H1 (cell line): ENCODE results near the gene ADIRF. TPM values are rescaled to one million over a fixed set of nuclear protein-coding genes. Genes with fewer than 3 reads are reported as not detected.

Experiments
- ATF2 ChIP-seq: IDR thresholded peaks from 2 replicates; pipeline ENCODE4 v1.6.1; 2012; ENCODE audit warnings: low read length, inconsistent platforms
- CBX5 ChIP-seq: fragments of 300-800, 300-1000 bp; sonication (generic); IDR thresholded peaks from 2 replicates; pipeline ENCODE4 v1.7.1; 2016; ENCODE audit warnings: antibody characterized with exemption, low read length, low read depth
- CHD2 ChIP-seq: IDR thresholded peaks from 2 replicates; pipeline ENCODE4 v1.6.1; 2012; ENCODE audit warnings: low read length, improper control_type of control experiment
- CREB1 ChIP-seq: IDR thresholded peaks from 2 replicates; pipeline ENCODE4 v1.6.1; 2012; ENCODE audit warnings: inconsistent platforms
- EGR1 ChIP-seq: IDR thresholded peaks from 2 replicates; pipeline ENCODE4 v1.6.1; 2011; ENCODE audit warnings: low read depth, low read length, borderline replicate concordance
- HDAC2 ChIP-seq, 2 experiments: fragments of 300-600 bp in 1 of 2; sonication (generic) in 1 of 2; IDR thresholded peaks; 2 replicates each; pipeline ENCODE4 v1.6.1; 2011 to 2012; ENCODE audit warnings: low read depth in 2 of 2, low read length in 2 of 2, mild to moderate bottlenecking in 2 of 2, moderate library complexity in 2 of 2, borderline replicate concordance in 1 of 2, inconsistent platforms in 1 of 2
- JUND ChIP-seq: IDR thresholded peaks from 2 replicates; pipeline ENCODE4 v1.6.1; 2011; ENCODE audit warnings: mild to moderate bottlenecking, improper control_type of control experiment, low read length
- KDM1A ChIP-seq: fragments of 200-600, 300-600 bp; sonication (generic); IDR thresholded peaks from 2 replicates; pipeline ENCODE4 v1.7.1; 2016; ENCODE audit warnings: mild to moderate bottlenecking, low read length, borderline replicate concordance
- KDM4A ChIP-seq: IDR thresholded peaks from one replicate; pipeline ENCODE4 v1.7.1; 2012; ENCODE audit warnings: low read depth, mild to moderate bottlenecking, moderate library complexity, low read length, inconsistent platforms; ENCODE audit not compliant: severe bottlenecking
- NANOG ChIP-seq: IDR thresholded peaks from 2 replicates; pipeline ENCODE4 v1.6.1; 2011; ENCODE audit warnings: low read length, low read depth, mild to moderate bottlenecking, inconsistent platforms; ENCODE audit not compliant: insufficient read depth, poor library complexity, severe bottlenecking
- POU5F1 ChIP-seq: IDR thresholded peaks from 2 replicates; pipeline ENCODE4 v1.6.1; 2011; ENCODE audit warnings: low read depth, mild to moderate bottlenecking, low read length, moderate library complexity
- RAD21 ChIP-seq, 2 experiments: IDR thresholded peaks in 1 of 2; conservative IDR thresholded peaks in 1 of 2; 2 replicates each; pipeline ENCODE4 v1.6.1; 2011; ENCODE audit warnings: low read depth in 2 of 2, low read length in 2 of 2, improper control_type of control experiment in 1 of 2, inconsistent platforms in 1 of 2, mild to moderate bottlenecking in 1 of 2, moderate library complexity in 1 of 2
- SAP30 ChIP-seq: fragments of 300-600 bp; sonication (generic); IDR thresholded peaks from 2 replicates; pipeline ENCODE4 v1.7.1; 2012; ENCODE audit warnings: low read length, moderate library complexity, mild to moderate bottlenecking, inconsistent platforms; ENCODE audit not compliant: insufficient read depth, insufficient replicate concordance
- SP4 ChIP-seq: IDR thresholded peaks from 2 replicates; pipeline ENCODE4 v1.6.1; 2012; ENCODE audit warnings: low read length, inconsistent platforms
- TCF12 ChIP-seq: IDR thresholded peaks from 2 replicates; pipeline ENCODE4 v1.6.1; 2011; ENCODE audit warnings: low read depth, mild to moderate bottlenecking, low read length
- TEAD4 ChIP-seq: IDR thresholded peaks from 2 replicates; pipeline ENCODE4 v1.6.1; 2012; ENCODE audit warnings: low read depth, low read length, inconsistent platforms, mixed read lengths
- YY1 ChIP-seq: IDR thresholded peaks from 2 replicates; pipeline ENCODE4 v1.6.1; 2011; ENCODE audit warnings: low read depth, mild to moderate bottlenecking, low read length
- polyA plus RNA-seq, 7 experiments: library from polyadenylated mRNA; depleted of rRNA in 3 of 7; stranded (reverse) in 5 of 7; unstranded in 2 of 7; fragments of >200 nt in 5 of 7; fragments of 200-250 nt in 2 of 7; gene quantifications; 1 replicate in 5 of 7; 2 replicates in 1 of 7; 4 replicates in 1 of 7; pipeline versions ENCODE4 v1.2.1 to v1.2.3, GENCODE V29; 2011 to 2013; ENCODE audit warnings: missing spikeins in 2 of 7, mixed read lengths in 2 of 7
- total RNA-seq: library from RNA; stranded (reverse); fragmentation: NEBNext Ultra II Directional; extraction: Animal tissue kit (Norgen Biotek cat#: 25700); gene quantifications from 2 replicates; pipeline ENCODE4 v1.2.1, GENCODE V29; 2021

Gene ADIRF
- total and polyA plus RNA-seq, 2 of the 8 experiments (the other 6 are each of a cell fraction or from before 2014, with no cell fraction given): not detected

GRCh38 chr10:86953747-86954680 is 14.3 kb upstream of the ADIRF start (continued):
- TF ChIP-seq ATF2 (0 out of 2 replicates have a peak, but pooled peaks have one; percentile 59), YY1 (peak; percentile 58; the same call in 1 of the 2 replicates), RAD21 (IDR thresholded peaks at IDR 0.05 in 1 of 2, conservative IDR thresholded peaks at IDR 0.05 in 1 of 2; ENCODE audit: low read depth in 2 of 2, low read length in 2 of 2) (peak; percentile 33 to 34; a peak in 3 of 4 replicates), EGR1 (peak; percentile 74), NANOG (peak; percentile 85), CHD2 (peak; percentile 77), JUND (peak; percentile 33; the same call in 1 of the 2 replicates), HDAC2 (IDR thresholded peaks at IDR 0.05; ENCODE audit: borderline replicate concordance in 1 of 2, low read depth in 2 of 2, low read length in 2 of 2) (peak in 1 of 2 experiments; percentile 89; a peak in 1 of 4 replicates), KDM4A (peak; percentile 9), POU5F1 (peak; percentile 74; the same call in 1 of the 2 replicates), KDM1A (peak; percentile 58; the same call in 1 of the 2 replicates), CREB1 (peak; percentile 60; the same call in 1 of the 2 replicates), SAP30 (no peak), CBX5 (no peak), TEAD4 (peak; percentile 81), TCF12 (peak; percentile 90; the same call in 1 of the 2 replicates), SP4 (0 out of 2 replicates have a peak, but pooled peaks have one; percentile 41)
